HS-5 (cell line): Measurements from ENCODE around the gene PTPN14.

Experiments
- DNase-seq: peaks from one replicate; pipeline ENCODE4 v3.0.0-alpha.2; 2012; ENCODE audit warnings: low read depth

The PTPN14 gene

DNA sequence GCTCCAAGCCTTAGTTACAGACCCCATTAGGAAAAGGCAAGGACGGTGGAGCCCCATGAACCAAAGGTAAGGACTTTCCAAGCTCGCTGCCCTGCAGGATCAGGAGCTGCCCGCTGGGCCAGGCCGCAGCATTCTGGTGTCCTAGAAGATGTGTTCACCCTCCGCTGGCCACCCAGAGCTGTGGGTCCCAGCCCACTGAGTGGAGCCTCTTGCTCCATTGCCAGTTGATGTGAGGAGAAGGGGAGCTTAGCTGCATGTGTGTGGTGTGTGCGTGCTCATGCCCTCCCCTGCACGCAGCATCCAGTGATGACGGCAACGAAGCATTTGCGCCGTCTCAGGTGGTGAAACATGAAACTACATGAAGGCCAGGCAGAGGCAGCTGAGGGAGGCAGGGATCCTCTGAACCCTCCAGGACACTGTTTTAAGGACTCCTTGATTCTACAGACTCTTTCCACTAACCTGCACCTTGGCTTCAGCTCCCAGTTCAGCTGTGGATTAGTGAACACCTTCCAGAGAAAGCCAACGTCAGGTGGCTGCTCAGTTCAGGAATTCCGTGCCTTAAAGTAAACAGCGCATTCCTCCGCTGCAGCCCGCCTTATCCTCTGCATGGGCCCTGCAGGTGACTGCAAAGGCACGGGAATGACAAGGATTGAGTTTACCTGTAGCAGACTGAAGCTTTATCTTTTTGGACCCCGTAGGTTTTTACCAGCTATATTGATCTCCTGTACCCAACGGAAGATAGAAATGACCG is 221.8 kb downstream of the PTPN14 start:
- no peak for DNase-seq

DNA sequence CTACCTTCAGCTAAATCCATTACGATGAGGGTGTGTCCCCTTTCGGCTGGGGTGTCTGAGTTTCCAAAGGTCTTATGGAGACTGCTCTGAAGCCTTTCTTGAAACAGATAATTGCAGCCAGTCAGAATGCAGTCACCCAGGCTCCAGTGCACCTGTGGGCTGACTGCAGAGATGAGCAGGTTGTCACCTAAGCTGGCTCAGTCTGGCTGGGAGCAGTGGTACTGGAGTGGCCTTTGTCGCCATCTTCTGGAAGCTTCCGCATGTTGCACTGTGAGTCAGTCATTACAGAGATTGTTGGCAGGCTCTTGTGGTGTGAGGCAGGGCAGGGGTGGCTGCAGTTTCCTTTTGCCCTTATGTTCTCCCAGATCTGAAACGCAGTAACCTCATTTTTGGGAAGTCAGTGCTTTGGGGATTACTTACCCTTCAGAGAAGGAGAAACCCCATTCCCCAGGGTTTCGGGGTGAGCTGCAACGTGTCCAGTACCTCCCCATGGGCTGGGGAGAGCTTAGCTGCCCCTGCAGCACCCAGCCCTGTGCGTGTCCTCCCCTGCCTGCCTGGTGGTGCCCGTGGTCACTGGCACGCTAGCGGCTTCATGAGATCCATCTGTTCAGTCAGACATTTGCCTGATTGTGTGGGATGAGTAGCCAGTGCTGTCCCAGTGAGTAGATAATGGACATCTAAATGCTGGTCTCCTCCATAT is 222.5 kb downstream of the PTPN14 start:
- DNase-seq = peak; percentile 51

DNA sequence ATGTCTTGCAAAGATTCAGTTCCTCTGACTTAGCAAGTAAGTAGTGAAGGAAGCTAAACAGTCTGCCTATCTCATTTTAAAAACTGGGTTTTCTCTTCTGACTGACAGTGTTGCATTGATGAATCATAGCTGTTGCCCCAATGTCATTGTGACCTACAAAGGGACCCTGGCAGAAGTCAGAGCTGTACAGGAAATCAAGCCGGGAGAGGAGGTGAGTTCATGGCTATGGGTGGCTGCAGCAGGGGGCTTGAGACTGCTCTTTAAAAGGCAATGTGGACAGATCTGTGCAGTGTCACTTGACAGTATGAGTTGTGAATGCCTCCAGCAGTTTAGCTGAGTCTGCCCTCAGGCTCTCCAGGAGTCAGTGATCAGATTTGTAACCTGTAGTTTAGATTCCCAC is 223.9 kb downstream of the PTPN14 start:
- DNase-seq = no peak

DNA sequence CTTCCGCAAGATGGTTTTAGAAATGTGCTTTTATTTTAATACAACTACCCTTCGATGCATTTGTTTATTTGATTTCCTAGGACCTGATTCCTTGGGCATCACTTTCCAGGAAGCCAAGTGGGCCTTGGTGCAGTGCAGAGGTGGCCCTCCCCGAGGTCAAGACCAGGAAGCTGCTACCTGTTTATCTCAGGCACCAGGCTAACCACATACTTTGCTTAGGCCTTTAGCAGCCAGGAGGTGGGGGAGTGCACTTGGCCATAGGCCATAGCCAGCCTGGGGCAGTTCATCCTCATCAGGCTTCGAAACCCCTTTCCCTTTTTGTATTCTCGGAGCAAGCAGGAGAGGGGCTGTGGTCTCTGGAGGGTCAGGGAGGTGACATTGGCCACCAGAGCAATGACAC is 225.0 kb downstream of the PTPN14 start:
- DNase-seq = no peak

DNA sequence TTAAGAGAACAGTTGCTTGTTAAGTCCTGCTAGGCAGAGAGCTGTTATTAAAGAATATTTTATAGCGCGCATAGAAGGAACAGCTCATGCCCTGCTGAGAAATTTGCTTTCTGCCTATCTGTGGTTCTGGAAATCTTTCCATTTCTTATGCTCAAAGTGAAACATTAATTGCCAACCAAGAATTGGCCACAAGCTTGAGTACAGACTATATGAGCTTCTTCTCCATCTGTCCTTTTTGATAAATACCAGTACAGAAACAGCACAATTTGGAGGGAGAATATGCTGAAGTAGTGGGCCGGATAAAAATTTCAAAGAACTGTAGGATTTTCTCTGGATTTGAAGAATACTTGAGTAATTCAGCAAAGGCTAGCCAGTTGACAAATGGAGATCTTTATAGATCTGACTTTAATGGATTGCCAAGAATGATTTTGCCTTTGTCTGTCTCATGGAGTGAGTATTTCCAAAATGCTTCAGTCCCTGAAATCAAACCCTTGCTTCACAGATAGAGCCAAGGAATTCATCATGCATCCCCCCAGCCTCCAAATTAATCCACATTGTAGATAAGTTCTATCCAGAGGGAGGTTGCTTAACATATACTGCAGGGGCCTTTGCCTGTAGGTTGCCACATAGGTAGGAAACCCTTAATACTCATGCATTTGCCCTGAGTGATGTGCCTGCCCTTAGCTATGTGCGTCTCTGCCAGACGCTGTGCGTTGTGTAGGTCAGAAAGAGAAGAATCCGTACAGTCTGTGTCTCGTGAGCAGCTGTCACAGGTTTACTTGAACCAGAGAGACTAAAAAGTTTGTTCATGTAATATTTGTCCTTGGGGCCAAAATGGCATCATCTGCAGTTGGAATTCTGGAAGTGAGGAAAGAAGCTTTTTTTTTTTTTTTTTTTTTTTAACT is 226.3 kb downstream of the PTPN14 start:
- DNase-seq = no peak

DNA sequence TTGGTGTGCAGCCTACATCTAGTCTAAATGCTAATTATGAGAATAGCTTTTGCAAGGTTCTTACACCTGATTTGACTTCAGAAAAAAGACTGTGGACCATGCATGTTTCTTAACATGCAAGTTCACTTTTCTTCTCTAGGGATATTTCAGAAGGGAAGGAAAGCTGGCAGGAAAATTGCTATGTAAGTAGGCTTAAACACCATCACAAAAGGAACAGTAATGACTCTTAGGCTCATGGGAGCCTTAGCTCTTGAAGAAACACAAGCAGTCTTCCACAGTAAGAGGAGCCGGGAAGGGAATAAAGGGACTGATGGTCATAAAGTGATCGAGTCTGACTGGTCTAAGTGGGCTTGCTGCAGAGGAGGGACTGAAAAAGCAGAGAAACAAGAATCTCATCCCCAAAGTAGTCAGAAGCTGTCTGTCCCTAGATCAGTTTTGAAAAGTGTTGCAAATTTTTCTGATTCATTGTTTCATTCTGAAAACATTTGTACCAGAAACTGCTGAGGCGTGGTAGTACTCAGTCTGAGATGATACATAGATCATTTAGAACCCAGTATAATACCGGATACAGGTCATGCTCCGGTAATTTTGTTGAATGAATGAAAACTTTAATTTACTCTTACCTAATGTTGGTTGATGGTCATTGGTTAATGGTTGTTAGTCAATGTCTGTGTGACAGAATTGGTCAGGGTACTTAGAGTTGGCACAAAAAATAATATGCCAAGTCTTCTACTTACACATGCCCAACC is 229.5 kb downstream of the PTPN14 start:
- no peak for DNase-seq

DNA sequence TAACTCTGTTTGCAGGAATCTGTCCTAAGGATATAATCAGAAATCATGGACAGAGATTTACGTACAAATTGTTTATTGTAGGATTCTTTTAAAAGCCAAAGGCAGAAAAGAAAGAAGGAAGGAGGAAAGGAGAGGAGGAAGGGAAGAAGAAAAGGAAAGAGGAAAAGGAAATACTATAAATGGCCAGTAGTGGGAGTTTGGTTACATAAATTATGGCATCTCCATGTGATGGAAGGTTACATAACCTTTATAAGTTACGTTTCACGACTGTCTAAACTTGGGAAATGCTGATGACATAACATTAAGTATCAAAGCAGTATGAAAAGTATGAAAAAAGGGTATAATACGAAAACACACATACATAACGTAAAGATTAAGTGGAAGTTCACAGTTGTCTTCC is 231.5 kb downstream of the PTPN14 start:
- DNase-seq = no peak

DNA sequence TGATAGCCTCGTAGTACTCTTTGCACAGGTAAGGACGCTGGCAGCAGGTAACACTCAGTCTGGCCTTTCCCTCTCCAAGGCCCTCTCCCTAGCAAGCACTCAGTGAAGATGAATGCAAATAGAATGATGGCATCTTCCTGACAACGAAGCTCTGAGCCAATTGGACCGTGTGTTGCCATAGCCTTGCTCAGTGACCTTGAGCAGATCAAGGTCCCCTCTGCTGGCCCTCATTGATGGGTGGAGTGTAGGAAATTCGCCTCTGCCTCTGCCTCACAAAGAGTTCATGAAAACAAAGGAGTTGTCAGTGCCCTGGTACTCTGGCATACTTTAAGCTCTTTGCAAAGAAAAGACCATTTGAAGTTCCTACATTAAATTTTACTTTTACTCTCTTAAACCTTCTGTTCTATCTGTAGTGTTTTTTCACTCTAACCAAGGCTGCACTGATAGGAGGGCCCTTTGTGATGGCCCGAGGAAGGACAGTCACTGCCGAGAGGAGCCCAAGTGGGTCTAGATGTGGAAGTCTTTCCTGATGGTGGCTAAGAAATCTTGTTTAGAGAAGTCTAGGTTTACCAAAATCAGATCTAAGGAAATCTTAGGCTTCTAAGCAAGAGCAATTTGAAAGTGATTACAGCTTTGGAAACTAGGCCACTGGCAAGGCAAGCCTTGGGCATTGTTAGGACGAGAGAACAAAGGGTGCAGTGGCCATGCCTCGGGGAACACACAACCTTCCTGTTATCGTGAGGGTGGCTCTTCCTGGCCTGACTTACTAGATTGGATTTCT is 232.3 kb downstream of the PTPN14 start:
- no peak for DNase-seq

DNA sequence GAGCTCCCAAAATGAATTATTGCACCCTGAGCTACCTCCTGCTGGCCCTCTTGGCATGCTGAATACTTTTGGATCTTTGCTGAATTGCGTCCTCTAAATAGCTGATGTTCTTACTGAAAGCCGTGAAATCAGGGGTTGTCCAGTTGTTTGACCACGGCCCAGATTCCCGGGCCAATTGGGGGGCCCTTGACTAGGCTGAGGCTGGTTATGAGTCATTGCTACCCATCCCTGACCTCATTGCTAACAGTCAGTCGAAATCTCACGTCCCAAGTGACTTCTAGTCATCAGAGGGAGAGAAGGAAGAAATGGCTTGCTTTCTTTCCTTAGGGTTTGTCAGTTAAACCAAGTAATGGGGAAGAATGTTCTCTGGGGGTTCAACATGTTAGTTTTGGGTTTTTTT is 233.0 kb downstream of the PTPN14 start:
- DNase-seq = no peak

DNA sequence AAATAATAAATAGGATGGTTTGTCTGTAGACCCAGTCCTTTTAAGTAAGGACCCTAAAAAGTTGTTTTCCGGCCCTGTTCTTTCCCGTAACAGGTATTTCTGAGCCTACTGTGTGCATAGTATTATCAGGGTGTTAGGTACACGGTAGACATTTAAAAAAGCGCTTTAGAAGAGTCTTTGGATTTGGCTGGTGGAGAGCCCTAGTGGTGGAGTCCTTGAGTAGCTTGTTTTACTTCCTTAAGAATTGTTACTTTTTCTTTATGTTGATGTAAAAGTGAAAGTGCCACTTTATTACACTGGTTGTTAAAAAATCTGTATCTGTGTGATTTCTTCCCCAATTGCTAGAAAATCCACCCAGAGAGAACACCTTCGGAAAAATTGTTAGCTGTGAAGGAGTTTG is 233.7 kb downstream of the PTPN14 start:
- no peak for DNase-seq

DNA sequence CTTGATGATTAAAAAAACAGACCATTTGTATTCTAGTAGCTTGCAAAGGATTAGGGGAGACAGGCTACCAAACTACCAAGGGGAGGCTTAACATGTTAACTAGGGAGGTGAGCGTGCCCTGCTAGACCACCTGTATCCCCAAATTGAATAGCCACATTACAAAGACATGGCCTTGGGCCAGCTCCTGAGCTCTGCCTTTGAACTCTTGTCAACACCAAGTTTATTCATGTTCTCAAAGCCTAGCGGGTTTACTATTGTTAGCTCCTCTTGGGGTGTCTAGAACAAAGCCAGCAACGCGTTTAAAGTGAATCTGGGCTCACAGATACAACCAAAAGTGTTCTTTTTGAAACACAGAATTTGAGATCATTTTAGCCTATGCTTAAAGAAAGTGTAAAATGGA is 234.1 kb downstream of the PTPN14 start:
- no peak for DNase-seq

DNA sequence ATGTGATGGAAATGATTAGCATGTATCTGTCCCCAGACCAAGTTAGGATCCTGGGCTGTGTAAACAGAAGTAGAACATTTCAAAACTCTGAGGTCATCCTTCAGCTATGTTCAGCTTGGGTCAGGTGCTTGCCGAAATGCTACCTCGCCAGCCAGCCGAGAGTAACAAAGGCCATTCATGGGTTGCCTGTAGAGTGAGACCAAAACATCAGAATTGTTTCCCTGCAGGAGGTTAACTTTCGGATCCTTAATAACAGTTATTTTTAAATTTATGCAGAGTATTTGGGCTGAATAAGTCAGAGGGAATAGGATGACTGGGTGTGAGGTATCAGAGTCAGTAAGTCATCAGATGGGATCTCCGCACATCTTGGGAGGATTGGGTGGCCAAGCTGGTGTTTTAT is 234.8 kb downstream of the PTPN14 start:
- DNase-seq = no peak

DNA sequence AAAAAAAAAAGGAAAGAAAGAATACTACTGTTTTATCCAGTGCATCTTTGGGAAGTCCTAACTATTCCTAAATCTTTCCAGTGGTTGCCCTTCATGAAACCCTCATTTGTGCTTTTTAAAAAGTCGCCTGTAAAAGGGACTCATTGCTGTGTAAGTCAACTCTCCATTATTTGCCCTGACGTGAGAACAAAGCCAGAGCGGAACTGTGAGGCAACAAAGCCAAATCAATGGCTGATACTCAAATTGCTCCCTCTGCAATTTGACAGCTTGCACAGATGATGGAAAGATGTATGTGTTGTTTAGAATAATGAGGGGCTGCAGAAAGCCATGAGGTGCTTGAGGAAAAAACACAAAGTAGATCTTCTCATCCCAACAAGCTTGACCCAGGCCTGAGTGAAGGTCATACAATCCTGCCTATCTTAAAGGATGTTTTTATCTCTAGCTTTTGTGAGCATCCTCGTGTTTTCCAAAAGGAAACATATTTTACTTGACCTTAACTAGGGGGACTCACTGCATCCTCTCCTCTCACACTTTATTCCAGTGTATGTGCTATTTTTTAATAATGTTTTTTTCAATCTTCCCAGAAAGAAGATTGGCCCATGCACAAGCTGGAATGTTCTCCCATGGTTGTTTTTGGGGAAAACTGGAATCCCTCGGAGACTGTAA is 237.1 kb downstream of the PTPN14 start:
- DNase-seq = no peak

DNA sequence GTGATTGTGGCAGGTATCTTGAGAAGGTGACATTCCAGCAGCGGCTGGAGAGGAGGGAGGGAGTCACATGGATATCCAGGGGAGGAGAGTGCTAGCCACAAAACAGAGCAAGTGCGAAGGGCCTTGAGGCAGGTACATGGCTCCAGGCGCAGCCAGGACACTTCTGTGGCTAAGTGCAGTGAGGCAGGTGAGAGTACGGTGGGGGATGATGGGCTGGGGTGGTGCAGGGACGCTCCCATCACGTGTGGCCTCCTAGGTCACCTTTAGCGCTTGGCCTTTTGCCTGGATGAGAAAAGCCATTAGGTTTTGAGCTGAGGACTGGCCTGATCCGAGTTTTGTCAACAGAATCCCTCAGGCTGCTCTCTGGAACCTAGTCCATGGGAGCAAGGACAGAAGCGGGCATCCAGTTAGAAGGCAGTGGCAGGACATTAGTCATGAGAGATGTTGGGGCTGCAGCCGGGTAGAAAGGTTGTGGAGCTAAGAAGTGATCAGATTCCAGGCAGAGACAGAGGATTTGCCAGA is 238.8 kb downstream of the PTPN14 start:
- DNase-seq = no peak

DNA sequence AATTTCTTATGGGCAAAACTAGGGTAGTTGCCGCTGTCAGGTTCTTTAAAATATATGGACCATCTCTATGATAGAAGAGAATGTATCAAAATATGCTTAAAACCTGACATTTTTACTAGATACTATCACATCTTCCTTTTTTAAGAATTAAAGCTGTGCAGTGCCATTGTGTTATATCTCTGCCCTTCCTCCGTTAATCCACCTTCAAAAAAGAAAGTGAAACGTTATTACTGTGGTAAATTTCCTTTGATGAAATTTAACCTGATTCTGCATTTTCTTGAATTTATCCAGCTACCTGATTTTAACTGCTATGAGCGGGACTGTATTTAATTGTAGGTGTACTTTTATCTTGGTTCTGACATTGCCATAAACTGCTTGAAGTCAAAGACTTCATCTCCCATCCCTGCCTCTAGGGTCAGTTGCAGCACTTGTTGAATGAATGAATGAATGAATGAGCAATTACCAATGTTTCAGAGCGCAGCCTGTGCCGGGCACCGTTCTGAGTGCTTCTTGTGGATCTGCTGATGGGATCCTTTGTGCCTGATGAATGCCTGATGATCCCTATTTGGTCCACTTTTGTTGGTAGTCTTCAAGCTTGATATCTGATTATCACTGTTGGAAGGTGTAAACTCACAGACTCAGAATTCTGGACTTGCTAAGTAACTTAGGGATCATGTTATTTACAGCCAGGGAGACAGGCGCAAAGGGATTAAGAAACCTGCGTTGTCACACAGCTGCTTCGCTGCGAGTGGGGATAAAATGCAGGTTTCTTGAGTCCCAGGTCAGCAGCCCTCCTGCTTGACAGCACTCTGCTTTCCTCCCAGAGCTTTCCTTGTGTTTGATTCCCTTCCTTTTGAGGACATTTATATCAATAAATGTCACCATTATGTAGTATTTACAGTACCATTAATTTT is 240.4 kb downstream of the PTPN14 start:
- no peak for DNase-seq

DNA sequence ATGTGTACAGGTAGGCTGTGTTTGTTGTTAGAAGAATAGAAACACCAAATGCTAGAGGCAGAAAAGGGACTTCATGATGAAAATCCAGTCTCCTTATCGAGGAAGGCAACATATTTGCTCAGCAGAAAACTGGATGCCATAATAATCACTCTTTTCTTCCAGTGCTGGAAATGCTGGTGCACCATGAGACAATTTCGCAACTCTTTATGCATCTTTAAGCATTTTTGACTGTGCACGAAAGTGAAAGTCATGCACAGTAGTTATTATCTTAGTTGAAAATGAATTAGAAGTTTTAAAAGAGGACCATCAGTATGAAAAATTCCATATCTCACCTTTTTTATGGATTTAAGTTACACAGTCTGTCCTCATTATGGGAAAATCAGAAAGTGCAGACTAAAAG is 241.4 kb downstream of the PTPN14 start:
- DNase-seq = no peak

DNA sequence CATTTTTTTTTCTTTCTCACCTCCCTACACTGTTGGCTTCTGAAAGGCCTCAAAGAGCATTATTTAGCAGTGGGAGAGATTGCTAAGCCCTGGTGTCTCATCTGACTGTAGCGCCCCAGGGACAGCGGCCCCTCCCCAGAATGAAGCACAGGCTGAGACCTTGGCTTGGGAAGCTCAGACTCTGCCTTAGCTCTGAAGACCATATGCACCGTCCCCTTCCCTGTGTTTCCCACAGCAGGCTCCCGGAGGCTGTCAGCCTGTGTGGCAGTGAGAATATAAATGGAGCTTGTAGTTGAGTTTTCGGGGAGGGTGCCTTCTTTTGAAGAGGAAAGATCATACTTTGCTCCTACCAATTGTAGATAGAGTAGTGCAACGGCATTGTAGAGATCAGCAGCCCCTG is 245.1 kb downstream of the PTPN14 start:
- DNase-seq = no peak

DNA sequence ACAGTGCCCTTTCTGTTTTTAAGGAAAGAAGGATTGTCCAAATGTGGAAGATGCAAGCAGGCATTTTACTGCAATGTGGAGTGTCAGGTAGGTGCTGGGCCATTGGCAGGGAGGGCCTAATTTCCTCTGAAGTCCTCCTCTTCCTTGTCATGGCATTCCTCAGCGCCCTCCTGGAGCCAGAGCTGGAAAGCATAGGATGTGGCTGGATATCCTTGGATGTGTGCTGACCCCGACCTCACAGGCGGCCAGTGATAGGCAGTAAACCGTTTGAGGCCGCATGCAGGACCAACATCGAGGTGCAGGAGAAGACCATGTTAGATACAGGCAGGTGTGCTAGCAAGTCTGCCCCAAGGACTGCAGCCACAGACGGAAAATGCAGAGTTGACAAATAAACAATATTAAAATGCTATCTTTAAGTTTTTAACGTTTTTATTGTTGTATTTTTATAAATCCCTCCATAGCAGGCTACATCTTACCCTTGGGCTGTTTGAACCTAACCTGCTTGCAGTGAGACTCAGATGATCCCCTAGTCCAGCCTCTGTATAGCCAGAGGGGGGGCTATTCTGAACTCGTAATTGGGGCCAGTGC is 246.1 kb downstream of the PTPN14 start:
- DNase-seq = no peak
